ENCODE results near the gene CRYBG2.
"Not testable (repeated sequence)": the region's sequence is repeated elsewhere in the genome, so short reads cannot be mapped to it uniquely, and the experiment has no call there.

The CRYBG2 gene

GRCh38 chr1:26387447-26387846 is 33.5 kb upstream of the CRYBG2 start:
- Histone ChIP-seq H3K36me3 (no peaks in the 10 kb centered on the region), H3K4me1 (peaks cover 9% of the 10 kb centered on the region), H3K4me3 (no peak overlapping the region), H3K4me2 (no peak overlapping the region), H3K27ac (no peak overlapping the region), H3K27me3 (no peaks in the 10 kb centered on the region), H3K9ac (no peak overlapping the region), H4K20me1 (no peaks in the 10 kb centered on the region), H3K9me3 (no peaks in the 10 kb centered on the region)
- TF ChIP-seq Cebpa-rat (IDR thresholded peaks at IDR 0.05), result no peak

GRCh38 chr1:26385063-26385462 is 31.1 kb upstream of the CRYBG2 start:
- H3K4me1 ChIP-seq, H3K9ac ChIP-seq, H3K27me3 ChIP-seq, H3K4me2 ChIP-seq, H3K27ac ChIP-seq, H3K36me3 ChIP-seq, H3K9me3 ChIP-seq, H3K4me3 ChIP-seq, H4K20me1 ChIP-seq: not testable (repeated sequence)

GRCh38 chr1:26384076-26384475 is 30.1 kb upstream of the CRYBG2 start:
- Histone ChIP-seq H3K9me3 (no peaks in the 10 kb centered on the region), H3K27me3 (no peaks in the 10 kb centered on the region), H4K20me1 (no peaks in the 10 kb centered on the region), H3K4me3 (no peak overlapping the region), H3K36me3 (no peaks in the 10 kb centered on the region), H3K4me1 (peaks cover 9% of the 10 kb centered on the region), H3K27ac (no peak overlapping the region), H3K9ac (no peak overlapping the region), H3K4me2 (no peak overlapping the region)
- TF ChIP-seq Cebpa-rat (IDR thresholded peaks at IDR 0.05), result no peak

- Histone ChIP-seq H3K4me3 (no peak overlapping the region), H3K27ac (no peak overlapping the region), H3K9ac (no peak overlapping the region), H3K4me2 (peak overlapping the region; percentile 75; the same call in 1 of the 2 replicates), H4K20me1 (no peaks in the 10 kb centered on the region), H3K4me1 (peaks cover 21% of the 10 kb centered on the region), H3K36me3 (no peaks in the 10 kb centered on the region), H3K27me3 (no peaks in the 10 kb centered on the region), H3K9me3 (no peaks in the 10 kb centered on the region)
- no peak for TF ChIP-seq Cebpa-rat (IDR thresholded peaks at IDR 0.05)
Observed at GRCh38 chr1:26378879-26379251, 24.9 kb upstream of the CRYBG2 start.

- H3K4me1 ChIP-seq, result peaks cover 27% of the 10 kb centered on the region
- H3K4me2 ChIP-seq, result peak overlapping the region; percentile 75
- no peak for TF ChIP-seq Cebpa-rat (IDR thresholded peaks at IDR 0.05)
- no peaks in the 10 kb centered on the region for H4K20me1 ChIP-seq
- H3K27me3 ChIP-seq, result no peaks in the 10 kb centered on the region
- H3K4me3 ChIP-seq, result no peak overlapping the region
- H3K36me3 ChIP-seq, result no peaks in the 10 kb centered on the region
- no peaks in the 10 kb centered on the region for H3K9me3 ChIP-seq
- H3K9ac ChIP-seq, result no peak overlapping the region
- no peak overlapping the region for H3K27ac ChIP-seq
Observed at GRCh38 chr1:26378088-26378878, 24.4 kb upstream of the CRYBG2 start.

- H3K27me3 ChIP-seq, result no peaks in the 10 kb centered on the region
- no peak overlapping the region for H3K4me3 ChIP-seq
- no peak for TF ChIP-seq Cebpa-rat (IDR thresholded peaks at IDR 0.05)
- H3K9me3 ChIP-seq, result no peaks in the 10 kb centered on the region
- H3K4me1 ChIP-seq, result peaks cover 33% of the 10 kb centered on the region
- H3K27ac ChIP-seq, result no peak overlapping the region
- no peaks in the 10 kb centered on the region for H3K36me3 ChIP-seq
- no peak overlapping the region for H3K4me2 ChIP-seq
- H3K9ac ChIP-seq, result no peak overlapping the region
- H4K20me1 ChIP-seq, result no peaks in the 10 kb centered on the region
Observed at GRCh38 chr1:26376050-26376449, 22.1 kb upstream of the CRYBG2 start.

GRCh38 chr1:26375081-26375480 is 21.2 kb upstream of the CRYBG2 start:
- no peaks in the 10 kb centered on the region for H4K20me1 ChIP-seq
- no peak overlapping the region for H3K9ac ChIP-seq
- H3K27me3 ChIP-seq, result no peaks in the 10 kb centered on the region
- TF ChIP-seq Cebpa-rat (IDR thresholded peaks at IDR 0.05), result no peak
- H3K4me3 ChIP-seq, result no peak overlapping the region
- H3K36me3 ChIP-seq, result no peaks in the 10 kb centered on the region
- 0 out of 2 replicates have a peak overlapping the region, but pooled peaks have one; percentile 6 for H3K4me2 ChIP-seq
- peaks cover 41% of the 10 kb centered on the region for H3K4me1 ChIP-seq
- H3K27ac ChIP-seq, result no peak overlapping the region
- no peaks in the 10 kb centered on the region for H3K9me3 ChIP-seq

GRCh38 chr1:26374361-26374760 is 20.4 kb upstream of the CRYBG2 start:
- peaks cover 45% of the 10 kb centered on the region for H3K4me1 ChIP-seq
- H3K4me2 ChIP-seq, H3K36me3 ChIP-seq, H3K9me3 ChIP-seq, H3K27me3 ChIP-seq, H4K20me1 ChIP-seq, H3K27ac ChIP-seq, H3K9ac ChIP-seq, H3K4me3 ChIP-seq: not testable (repeated sequence)

GRCh38 chr1:26373789-26374188 is 19.9 kb upstream of the CRYBG2 start:
- H3K4me2 ChIP-seq, result 0 out of 2 replicates have a peak overlapping the region, but pooled peaks have one; percentile 0
- H3K9ac ChIP-seq, result no peak overlapping the region
- no peaks in the 10 kb centered on the region for H3K9me3 ChIP-seq
- TF ChIP-seq Cebpa-rat (IDR thresholded peaks at IDR 0.05), result no peak
- no peaks in the 10 kb centered on the region for H3K27me3 ChIP-seq
- peaks cover 43% of the 10 kb centered on the region for H3K4me1 ChIP-seq
- H3K27ac ChIP-seq, result no peak overlapping the region
- H4K20me1 ChIP-seq, result no peaks in the 10 kb centered on the region
- H3K36me3 ChIP-seq, result no peaks in the 10 kb centered on the region
- H3K4me3 ChIP-seq, result no peak overlapping the region

- H3K9me3 ChIP-seq, result no peaks in the 10 kb centered on the region
- no peaks in the 10 kb centered on the region for H4K20me1 ChIP-seq
- no peak overlapping the region for H3K27ac ChIP-seq
- no peak overlapping the region for H3K9ac ChIP-seq
- no peaks in the 10 kb centered on the region for H3K27me3 ChIP-seq
- no peaks in the 10 kb centered on the region for H3K36me3 ChIP-seq
- no peak for TF ChIP-seq Cebpa-rat (IDR thresholded peaks at IDR 0.05)
- H3K4me3 ChIP-seq, result no peak overlapping the region
- H3K4me2 ChIP-seq, result 0 out of 2 replicates have a peak overlapping the region, but pooled peaks have one; percentile 0
- H3K4me1 ChIP-seq, result peaks cover 38% of the 10 kb centered on the region
Observed at GRCh38 chr1:26373281-26373680, 19.4 kb upstream of the CRYBG2 start.

- Histone ChIP-seq H3K4me2 (0 out of 2 replicates have a peak within 1 kb of the TSS, but pooled peaks have one; percentile 0), H3K4me1 (peaks cover 32% of the 10 kb centered on the region)
- H3K4me3 ChIP-seq, H3K27me3 ChIP-seq, H4K20me1 ChIP-seq, H3K9ac ChIP-seq, H3K9me3 ChIP-seq, H3K27ac ChIP-seq, H3K36me3 ChIP-seq: not testable (repeated sequence)
Observed at GRCh38 chr1:26372611-26373010, 18.7 kb upstream of the CRYBG2 start, which contains the start of gene ZNF683. Gene ZNF683, minus strand, starts transcription at chr1:26372750. Its CDS starts 4,179 bp downstream, at chr1:26368571.

Measured in BLaER1 (cell line).